Fibroblast of lung (primary cell): Measurements from ENCODE around the gene MCM5. TPM values are rescaled to one million over a fixed set of nuclear protein-coding genes. Genes with fewer than 3 reads are reported as not detected.
"Not testable (repeated sequence)": the region's sequence is repeated elsewhere in the genome, so short reads cannot be mapped to it uniquely, and the experiment has no call there.

Experiments
- DNase-seq, 2 donors: peaks; one replicate each; pipeline versions ENCODE4 v3.0.0 to v3.0.0-alpha.2; 2010; ENCODE audit warnings: low read depth in 2 of 2
- H2AFZ ChIP-seq: 2 replicates; pipeline ENCODE4 v1.5.1; 2012; ENCODE audit warnings: low read length, control low read depth, inconsistent platforms
- H3K27ac ChIP-seq: 2 replicates; pipeline ENCODE4 v1.5.1; 2011; ENCODE audit warnings: low read length, control low read depth; ENCODE audit not compliant: insufficient read depth
- H3K27me3 ChIP-seq: 2 replicates; pipeline ENCODE4 v1.5.1; 2011; ENCODE audit warnings: mild to moderate bottlenecking, low read length; ENCODE audit not compliant: control insufficient read depth, insufficient read depth
- H3K36me3 ChIP-seq: 2 replicates; pipeline ENCODE4 v1.5.1; 2011; ENCODE audit warnings: low read length; ENCODE audit not compliant: control insufficient read depth, insufficient read depth
- H3K4me1 ChIP-seq: 2 replicates; pipeline ENCODE4 v1.5.1; 2011; ENCODE audit warnings: low read length; ENCODE audit not compliant: control insufficient read depth, insufficient read depth; ENCODE audit errors: extremely low read depth
- H3K4me2 ChIP-seq: 2 replicates; pipeline ENCODE4 v1.5.1; 2011; ENCODE audit warnings: low read length, control low read depth; ENCODE audit not compliant: insufficient read depth; ENCODE audit errors: extremely low read depth
- H3K4me3 ChIP-seq, 4 experiments: fragments of 200-600 bp in 1 of 4; sonication (generic) in 1 of 4; replicated peaks in 1 of 4; 2 replicates each; pipeline ENCODE4 v1.5.1; 2011 to 2016; ENCODE audit warnings: low read length in 4 of 4, low read depth in 3 of 4, mild to moderate bottlenecking in 3 of 4, control low read depth in 2 of 4, inconsistent platforms in 1 of 4, mixed read lengths in 1 of 4; ENCODE audit not compliant: insufficient read depth in 1 of 4; ENCODE audit errors: control extremely low read depth in 1 of 4
- H3K79me2 ChIP-seq: 2 replicates; pipeline ENCODE4 v1.5.1; 2012; ENCODE audit warnings: mild to moderate bottlenecking, low read length, inconsistent platforms; ENCODE audit not compliant: control insufficient read depth, insufficient read depth
- H3K9ac ChIP-seq: 2 replicates; pipeline ENCODE4 v1.5.1; 2011; ENCODE audit warnings: mild to moderate bottlenecking, low read length, control low read depth; ENCODE audit not compliant: insufficient read depth
- H3K9me3 ChIP-seq: 2 replicates; pipeline ENCODE4 v1.5.1; 2012; ENCODE audit warnings: low read depth, low read length; ENCODE audit not compliant: control insufficient read depth, insufficient read depth
- H4K20me1 ChIP-seq: 2 replicates; pipeline ENCODE4 v1.5.1; 2011; ENCODE audit warnings: low read length; ENCODE audit not compliant: control insufficient read depth, insufficient read depth; ENCODE audit errors: extremely low read depth
- CTCF ChIP-seq, 2 donors: IDR thresholded peaks in 1 of 2; conservative IDR thresholded peaks in 1 of 2; 1 replicate in 1 of 2; 2 replicates in 1 of 2; pipeline ENCODE4 v1.5.1; 2011 to 2012; ENCODE audit warnings: low read length in 2 of 2, control low read depth in 1 of 2, inconsistent platforms in 1 of 2, low read depth in 1 of 2, mild to moderate bottlenecking in 1 of 2
- EZH2 ChIP-seq: IDR thresholded peaks from 2 replicates; pipeline ENCODE4 v1.5.1; 2012; ENCODE audit warnings: low read length, control low read depth, mild to moderate bottlenecking; ENCODE audit errors: missing control alignments
- polyA plus RNA-seq, 2 donors: library from polyadenylated mRNA; depleted of rRNA in 1 of 2; stranded (reverse) in 1 of 2; unstranded in 1 of 2; fragments of >200 nt; gene quantifications; 2 replicates each; pipeline ENCODE4 v1.2.1, GENCODE V29; 2011 to 2012; ENCODE audit warnings: missing spikeins in 1 of 2
- total RNA-seq: library from RNA; depleted of rRNA; stranded (reverse); fragments of >200 nt; gene quantifications from 2 replicates; pipeline ENCODE4 v1.2.1, GENCODE V29; 2014

The MCM5 gene
- total and polyA plus RNA-seq, 2 donors (not counting 1 experiment from before 2014, with no cell fraction given): 13.4 to 21.7 TPM

GRCh38 chr22:35363566-35364086 lies 36.3 kb upstream of the MCM5 start:
- H2AFZ ChIP-seq: no peak overlapping the region
- H4K20me1 ChIP-seq: no peaks in the 10 kb centered on the region
- H3K36me3 ChIP-seq: no peaks in the 10 kb centered on the region
- no peaks in the 10 kb centered on the region for H3K79me2 ChIP-seq
- TF ChIP-seq EZH2 (no peak), CTCF (conservative IDR thresholded peaks at IDR 0.05 in 1 of 2, IDR thresholded peaks at IDR 0.05 in 1 of 2; ENCODE audit: low read depth in 1 of 2, low read length in 2 of 2) (no peak)
- DNase-seq: no peak
- no peaks in the 10 kb centered on the region for H3K9me3 ChIP-seq
- H3K27me3 ChIP-seq: no peaks in the 10 kb centered on the region
- no peaks in the 10 kb centered on the region for H3K4me1 ChIP-seq
- no peak overlapping the region for H3K9ac ChIP-seq
- no peak overlapping the region for H3K4me2 ChIP-seq
- H3K27ac ChIP-seq: no peak overlapping the region
- H3K4me3 ChIP-seq: no peak overlapping the region

DNA sequence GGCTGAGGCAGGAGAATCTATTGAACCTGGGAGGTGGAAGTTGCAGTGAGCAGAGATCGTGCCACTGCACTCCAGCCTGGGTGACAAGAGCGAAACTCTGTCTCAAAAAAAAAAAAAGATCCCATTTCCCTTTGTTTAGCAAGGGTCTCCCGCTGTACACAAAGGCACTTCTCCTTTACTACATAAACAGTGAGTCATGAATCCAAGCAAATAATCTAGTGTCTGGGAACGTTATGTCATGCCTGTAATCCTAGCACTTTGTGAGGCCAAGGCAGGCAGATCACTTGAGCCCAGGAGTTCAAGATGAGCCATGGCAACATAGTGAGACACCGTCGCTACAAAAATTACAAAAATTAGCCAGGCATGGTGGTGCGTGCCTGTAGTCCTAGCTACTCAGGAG lies 35.7 kb upstream of the MCM5 start:
- not testable (repeated sequence) for H2AFZ ChIP-seq, H3K4me2 ChIP-seq, H3K79me2 ChIP-seq, H3K9ac ChIP-seq, H3K4me1 ChIP-seq, H3K9me3 ChIP-seq, H3K4me3 ChIP-seq, H3K27me3 ChIP-seq, H3K27ac ChIP-seq, H3K36me3 ChIP-seq, H4K20me1 ChIP-seq
- peak; percentile 64 to 76 for DNase-seq

- peaks cover 2% of the 10 kb centered on the region for H3K4me1 ChIP-seq
- H2AFZ ChIP-seq: no peak overlapping the region
- H3K9me3 ChIP-seq: no peaks in the 10 kb centered on the region
- H3K36me3 ChIP-seq: no peaks in the 10 kb centered on the region
- no peak overlapping the region for H3K4me2 ChIP-seq
- TF ChIP-seq EZH2 (no peak), CTCF (conservative IDR thresholded peaks at IDR 0.05 in 1 of 2, IDR thresholded peaks at IDR 0.05 in 1 of 2; ENCODE audit: low read depth in 1 of 2, low read length in 2 of 2) (no peak)
- H3K27ac ChIP-seq: no peak overlapping the region
- H4K20me1 ChIP-seq: no peaks in the 10 kb centered on the region
- no peak overlapping the region for H3K4me3 ChIP-seq
- H3K9ac ChIP-seq: no peak overlapping the region
- H3K79me2 ChIP-seq: no peaks in the 10 kb centered on the region
- no peaks in the 10 kb centered on the region for H3K27me3 ChIP-seq
- peak in 1 of 2 donors; percentile 19 for DNase-seq
These were observed 32.5 kb upstream of the MCM5 start for GRCh38 chr22:35367331-35367886.
